Measurements from ENCODE around the gene AFAP1. TPM values are rescaled to one million over a fixed set of nuclear protein-coding genes. Genes with fewer than 3 reads are reported as not detected.

AFAP1 gene
- total and polyA plus RNA-seq, 2 of the 4 experiments (the other 2 are of a cell fraction) = 48.2 to 80.9 TPM

GRCh38 chr4:7765666-7766065, 174.0 kb downstream of the AFAP1 start:
- no peak overlapping the region for H2BK120ac ChIP-seq (ENCODE audit: low read depth, low read length)
- no peak for ATAC-seq (ENCODE audit: low read depth)
- intact Hi-C loops (cut with micrococcal nuclease) = no loop called here
- no peaks in the 10 kb centered on the region for H3K9me3 ChIP-seq (ENCODE audit: control insufficient read depth, insufficient read depth, low read length)
- peak overlapping the region; percentile 9 for H2AK9ac ChIP-seq (replicated peaks; ENCODE audit: low read depth, low read length, poor library complexity)
- H3K18ac ChIP-seq (ENCODE audit: low read depth, low read length) = no peak overlapping the region
- no peak overlapping the region for H3K27ac ChIP-seq (ENCODE audit: insufficient read depth, low read length)
- in situ Hi-C loops (cut with MboI; ENCODE audit: low sequenced_read_pairs) = loop anchor here (10.0 kb wide), 1 partner anchor 219 kb away; no protein-coding TSS in a partner anchor
- no peak overlapping the region for H4K8ac ChIP-seq (ENCODE audit: low read depth in 2 of 2, low read length in 2 of 2)
- no peak overlapping the region for H3K4me2 ChIP-seq (ENCODE audit: low read depth, low read length)
- POLR2A ChIA-PET (ENCODE audit: unreplicated experiment) = no interaction called here
- no peak overlapping the region for H2BK15ac ChIP-seq (ENCODE audit: low read depth, low read length)
- H2BK5ac ChIP-seq (ENCODE audit: low read depth, low read length, poor library complexity, severe bottlenecking) = no peak overlapping the region
- no peak for DNase-seq
- H2BK20ac ChIP-seq (ENCODE audit: low read depth, low read length) = no peak overlapping the region
- WGBS, 2 experiments (ENCODE audit: extremely low coverage in 2 of 2, insufficient read length in 1 of 2) = 71% methylated on average over 5 of the region's 12 CpGs; no CpG with 5 or more reads in 1 of the 2 experiments
- peaks cover 92% of the 10 kb centered on the region for H3K36me3 ChIP-seq (ENCODE audit: control insufficient read depth, insufficient read depth, low read length)
- no peak overlapping the region for H3K4ac ChIP-seq (ENCODE audit: low read depth, low read length)
- dilution Hi-C loops (cut with HindIII; ENCODE audit: low sequenced_read_pairs, unreplicated experiment) = no loop called here
- no peak overlapping the region for H2AK5ac ChIP-seq (ENCODE audit: low read depth, low read length)
- CTCF ChIA-PET = no interaction called here
- peaks cover 15% of the 10 kb centered on the region; the same call in 1 of the 2 replicates for H3K9me1 ChIP-seq (ENCODE audit: insufficient read depth, low read length)
- TF ChIP-seq ELK1 (IDR thresholded peaks at IDR 0.05; ENCODE audit: borderline replicate concordance, low read depth, low read length) = no peak
- TF ChIP-seq BHLHE40 (IDR thresholded peaks at IDR 0.05; ENCODE audit: low read depth, low read length) = no peak
- TF ChIP-seq POLR2A (IDR thresholded peaks at IDR 0.05; ENCODE audit: low read depth, low read length) = no peak
- no peak for TF ChIP-seq CHD1 (IDR thresholded peaks at IDR 0.05; ENCODE audit: low read depth, low read length)
- no peak for TF ChIP-seq RCOR1 (IDR thresholded peaks at IDR 0.05; ENCODE audit: insufficient replicate concordance, low read length)
- peaks cover 32 to 80% of the 10 kb centered on the region in 2 experiments for H3K79me1 ChIP-seq (ENCODE audit: low read depth in 1 of 2, low read length in 2 of 2)
- no peak overlapping the region for H3K4me3 ChIP-seq (ENCODE audit: insufficient read depth, low read depth, low read length)
- no peaks in the 10 kb centered on the region for H3K27me3 ChIP-seq (ENCODE audit: control insufficient read depth, insufficient read depth, low read length)
- no peak overlapping the region for H4K91ac ChIP-seq (ENCODE audit: insufficient read depth, low read depth, low read length)
- H3K14ac ChIP-seq (replicated peaks; ENCODE audit: low read depth, low read length) = no peak overlapping the region
- no peak overlapping the region for H3K23ac ChIP-seq (ENCODE audit: low read depth, low read length)
- H2AFZ ChIP-seq (replicated peaks; ENCODE audit: low read length, poor library complexity) = no peak overlapping the region
- BruUV-seq (replicated peaks) = no TSS peak
- peaks cover 58% of the 10 kb centered on the region for H4K20me1 ChIP-seq (ENCODE audit: insufficient read depth, low read length)
- no peak overlapping the region for H3K56ac ChIP-seq (ENCODE audit: extremely low read depth, insufficient read depth, low read length)
- H3K9ac ChIP-seq (ENCODE audit: low read depth, low read length) = no peak overlapping the region
- H4K5ac ChIP-seq (ENCODE audit: low read depth, low read length) = no peak overlapping the region
- peaks cover 4% of the 10 kb centered on the region for H3K4me1 ChIP-seq (ENCODE audit: control insufficient read depth, insufficient read depth, low read length)

All from IMR-90 (cell line).